CD8-positive, alpha-beta memory T cell (primary cell): Measurements from ENCODE around the gene SNCG. TPM values are rescaled to one million over a fixed set of nuclear protein-coding genes. Genes with fewer than 3 reads are reported as not detected.
A peak's percentile ranks its signal among the peaks of the same experiment; 100 is the strongest.
"Not testable (repeated sequence)": the region's sequence is repeated elsewhere in the genome, so short reads cannot be mapped to it uniquely, and the experiment has no call there.

Experiments used
- CTCF ChIA-PET: fragments of 350-600 bp; sonication (Branson Sonifier 250); formaldehyde crosslinking; loops from one replicate; lab custom pipeline; 2021; ENCODE audit warnings: antibody characterized with exemption; lab: Charles Lee
- POLR2A ChIA-PET: fragments of 350-600 bp; sonication (Branson Sonifier 250); formaldehyde crosslinking; loops from one replicate; lab custom pipeline; 2021; ENCODE audit warnings: antibody characterized with exemption; lab: Charles Lee
- DNase-seq, 5 donors: peaks; one replicate each; pipeline versions ENCODE4 v3.0.0 to v3.0.0-alpha.2; 2020 to 2022; ENCODE audit warnings: mixed read lengths in 1 of 5
- H3K27ac ChIP-seq: one replicate; pipeline ENCODE4 v1.7.0; 2013; ENCODE audit warnings: low read depth, mild to moderate bottlenecking, low read length, moderate library complexity
- H3K27me3 ChIP-seq: 2 replicates; pipeline ENCODE4 v1.7.0; 2013; ENCODE audit warnings: low read length, mild to moderate bottlenecking; ENCODE audit not compliant: insufficient read depth, poor library complexity, severe bottlenecking
- H3K36me3 ChIP-seq: 2 replicates; pipeline ENCODE4 v1.7.0; 2013; ENCODE audit warnings: mild to moderate bottlenecking, low read length, moderate library complexity; ENCODE audit not compliant: insufficient read depth
- H3K4me1 ChIP-seq: 2 replicates; pipeline ENCODE4 v1.7.0; 2013; ENCODE audit warnings: mild to moderate bottlenecking, low read length, moderate library complexity; ENCODE audit not compliant: insufficient read depth
- H3K4me3 ChIP-seq: 2 replicates; pipeline ENCODE4 v1.7.0; 2013; ENCODE audit warnings: mild to moderate bottlenecking, low read length
- H3K9me3 ChIP-seq: 2 replicates; pipeline ENCODE4 v1.7.0; 2013; ENCODE audit warnings: mild to moderate bottlenecking, low read length
- H3K27ac Mint-ChIP-seq, 8 donors: one replicate each; pipeline ENCODE4 v1.8.0; 2020 to 2021; ENCODE audit warnings: mixed read lengths in 8 of 8, mild to moderate bottlenecking in 6 of 8, inconsistent platforms in 3 of 8, moderate library complexity in 3 of 8
- H3K27me3 Mint-ChIP-seq, 2 donors: one replicate each; pipeline ENCODE4 v1.8.0; 2020 to 2021; ENCODE audit warnings: mixed read lengths in 2 of 2, mild to moderate bottlenecking in 1 of 2, moderate library complexity in 1 of 2
- H3K36me3 Mint-ChIP-seq, 3 donors: one replicate each; pipeline ENCODE4 v1.8.0; 2020 to 2021; ENCODE audit warnings: mixed read lengths in 3 of 3, inconsistent platforms in 1 of 3, mild to moderate bottlenecking in 1 of 3
- H3K4me1 Mint-ChIP-seq, 3 donors: one replicate each; pipeline ENCODE4 v1.8.0; 2020 to 2021; ENCODE audit warnings: mixed read lengths in 3 of 3, inconsistent platforms in 1 of 3, mild to moderate bottlenecking in 1 of 3
- H3K4me3 Mint-ChIP-seq, 7 donors: one replicate each; pipeline ENCODE4 v1.8.0; 2020 to 2021; ENCODE audit warnings: mixed read lengths in 7 of 7, mild to moderate bottlenecking in 6 of 7, moderate library complexity in 4 of 7, inconsistent platforms in 2 of 7
- H3K9me3 Mint-ChIP-seq, 5 donors: one replicate each; pipeline ENCODE4 v1.8.0; 2020 to 2022; ENCODE audit warnings: mixed read lengths in 5 of 5, mild to moderate bottlenecking in 3 of 5, moderate library complexity in 2 of 5, inconsistent platforms in 1 of 5
- polyA plus RNA-seq: library from polyadenylated mRNA; unstranded; fragments of 300-500 nt; fragmentation: Illumina TruSeq; gene quantifications from one replicate; pipeline ENCODE4 v1.2.3, GENCODE V29; 2021
- total RNA-seq, 2 experiments: library from RNA; stranded (reverse); gene quantifications; one replicate each; pipeline ENCODE4 v1.2.3, GENCODE V29; 2021

Gene SNCG
- total and polyA plus RNA-seq, 3 experiments from 2014 or later = not detected

GRCh38 chr10:86946213-86947155, 11.9 kb upstream of the SNCG start:
- DNase-seq = no peak
- H3K27me3 Mint-ChIP-seq = peaks cover 4 to 6% of the 10 kb centered on the region in 2 donors
- H3K27ac ChIP-seq = no peak overlapping the region
- no peak overlapping the region for H3K4me3 Mint-ChIP-seq
- peaks cover 0 to 4% (median 4%) of the 10 kb centered on the region in 3 donors for H3K36me3 Mint-ChIP-seq
- ChIA-PET POLR2A (no interaction called here), CTCF (interaction anchor here (0.9 to 1.2 kb wide), 3 partner anchors 8 to 23 kb away, joined by 3 to 6 read pairs (median 3); no protein-coding TSS in a partner anchor)
- peaks cover 8 to 13% (median 13%) of the 10 kb centered on the region in 3 donors for H3K4me1 Mint-ChIP-seq
- no peaks in the 10 kb centered on the region for H3K36me3 ChIP-seq
- H3K27ac Mint-ChIP-seq = peak overlapping the region in 1 of 8 donors; percentile 2
- H3K27me3 ChIP-seq = no peaks in the 10 kb centered on the region
- H3K4me3 ChIP-seq = no peak overlapping the region
- peaks cover 17% of the 10 kb centered on the region for H3K4me1 ChIP-seq
- peaks cover 0 to under 1% (median 0%) of the 10 kb centered on the region in 5 donors for H3K9me3 Mint-ChIP-seq
- no peaks in the 10 kb centered on the region for H3K9me3 ChIP-seq

GRCh38 chr10:86947806-86948205, 10.6 kb upstream of the SNCG start:
- peaks cover 8 to 12% (median 10%) of the 10 kb centered on the region in 5 donors for H3K9me3 Mint-ChIP-seq
- POLR2A ChIA-PET, H3K36me3 ChIP-seq, H3K9me3 ChIP-seq, H3K4me3 ChIP-seq, H3K27ac ChIP-seq, H3K27me3 ChIP-seq, H3K27ac Mint-ChIP-seq, DNase-seq, H3K27me3 Mint-ChIP-seq, H3K4me3 Mint-ChIP-seq: not testable (repeated sequence)
- CTCF ChIA-PET = interaction anchor here (1.2 kb wide), 1 partner anchor 19 kb away, joined by 3 read pairs; no protein-coding TSS in a partner anchor
- H3K4me1 Mint-ChIP-seq = peaks cover 8 to 13% (median 13%) of the 10 kb centered on the region in 3 donors
- H3K4me1 ChIP-seq = peaks cover 17% of the 10 kb centered on the region
- peaks cover 0 to 15% (median 4%) of the 10 kb centered on the region in 3 donors for H3K36me3 Mint-ChIP-seq

- peaks cover 4 to 6% of the 10 kb centered on the region in 2 donors for H3K27me3 Mint-ChIP-seq
- CTCF ChIA-PET = interaction anchor here (1.1 to 2.5 kb wide), 3 partner anchors 8 to 13 kb away, joined by 4 to 7 read pairs (median 4); no protein-coding TSS in a partner anchor
- POLR2A ChIA-PET = no interaction called here
- no peak for DNase-seq
- peaks cover 0 to 15% (median 4%) of the 10 kb centered on the region in 3 donors for H3K36me3 Mint-ChIP-seq
- H3K4me3 Mint-ChIP-seq = peak overlapping the region in 4 of 7 donors; percentile 1 to 75 (median 42)
- no peaks in the 10 kb centered on the region for H3K9me3 ChIP-seq
- peaks cover 17% of the 10 kb centered on the region for H3K4me1 ChIP-seq
- peak overlapping the region; percentile 25 to 90 (median 66) for H3K27ac Mint-ChIP-seq
- H3K4me3 ChIP-seq = peak overlapping the region; percentile 25
- H3K27ac ChIP-seq = no peak overlapping the region
- H3K27me3 ChIP-seq = no peaks in the 10 kb centered on the region
- peaks cover 8 to 13% (median 12%) of the 10 kb centered on the region in 3 donors for H3K4me1 Mint-ChIP-seq
- H3K9me3 Mint-ChIP-seq = peaks cover 9 to 14% (median 12%) of the 10 kb centered on the region in 5 donors
- H3K36me3 ChIP-seq = no peaks in the 10 kb centered on the region
Measured at GRCh38 chr10:86950349-86950748, 8.1 kb upstream of the SNCG start.

GRCh38 chr10:86951184-86951761, 7.1 kb upstream of the SNCG start:
- H3K36me3 Mint-ChIP-seq = peaks cover 0 to 15% (median 4%) of the 10 kb centered on the region in 3 donors
- CTCF ChIA-PET = interaction anchor here (1.1 to 2.5 kb wide), 4 partner anchors 9 to 16 kb away, joined by 4 to 7 read pairs (median 4); no protein-coding TSS in a partner anchor
- H3K4me3 ChIP-seq = no peak overlapping the region
- H3K4me3 Mint-ChIP-seq = no peak overlapping the region
- POLR2A ChIA-PET = no interaction called here
- peaks cover 8 to 13% (median 12%) of the 10 kb centered on the region in 3 donors for H3K4me1 Mint-ChIP-seq
- peaks cover 4 to 6% of the 10 kb centered on the region in 2 donors for H3K27me3 Mint-ChIP-seq
- DNase-seq = no peak
- H3K4me1 ChIP-seq = peaks cover 17% of the 10 kb centered on the region
- no peaks in the 10 kb centered on the region for H3K9me3 ChIP-seq
- peaks cover 9 to 14% (median 12%) of the 10 kb centered on the region in 5 donors for H3K9me3 Mint-ChIP-seq
- H3K36me3 ChIP-seq = no peaks in the 10 kb centered on the region
- H3K27me3 ChIP-seq = no peaks in the 10 kb centered on the region
- H3K27ac ChIP-seq = no peak overlapping the region
- H3K27ac Mint-ChIP-seq = peak overlapping the region in 2 of 8 donors; percentile 46 to 90

DNA sequence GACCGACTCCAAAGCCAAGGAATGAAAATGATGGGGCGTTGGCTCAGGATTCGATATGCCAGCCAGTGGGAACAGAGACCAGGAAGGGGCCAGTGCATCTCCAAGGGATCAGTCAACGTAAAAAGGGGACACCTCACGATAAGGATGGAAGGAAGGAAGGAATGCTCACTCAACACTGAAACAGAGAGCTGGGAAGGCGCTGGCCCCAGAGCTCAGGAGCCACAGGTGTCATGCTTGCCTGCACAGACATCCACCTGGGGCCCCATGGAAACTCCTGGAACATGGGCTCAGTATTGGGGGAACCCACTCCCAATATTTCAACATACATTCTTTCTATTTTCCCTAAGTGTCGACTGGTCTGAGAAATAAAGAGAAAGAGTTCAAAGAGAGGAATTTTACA, 6.3 kb upstream of the SNCG start:
- POLR2A ChIA-PET = no interaction called here
- peaks cover 9 to 14% (median 12%) of the 10 kb centered on the region in 5 donors for H3K9me3 Mint-ChIP-seq

GRCh38 chr10:86952697-86953096, 5.7 kb upstream of the SNCG start:
- H3K27me3 ChIP-seq, POLR2A ChIA-PET, H3K4me3 ChIP-seq, H3K36me3 ChIP-seq, H3K27ac ChIP-seq, H3K27me3 Mint-ChIP-seq, DNase-seq, H3K9me3 ChIP-seq, H3K4me3 Mint-ChIP-seq: not testable (repeated sequence)
- peaks cover 9 to 14% (median 12%) of the 10 kb centered on the region in 5 donors for H3K9me3 Mint-ChIP-seq
- H3K4me1 ChIP-seq = peaks cover 17% of the 10 kb centered on the region
- H3K4me1 Mint-ChIP-seq = peaks cover 8 to 13% (median 12%) of the 10 kb centered on the region in 3 donors
- peaks cover 0 to 15% (median 2%) of the 10 kb centered on the region in 3 donors for H3K36me3 Mint-ChIP-seq
- CTCF ChIA-PET = interaction anchor here (1.0 to 1.9 kb wide), 2 partner anchors 14 kb away, joined by 3 to 5 read pairs; no protein-coding TSS in a partner anchor
- H3K27ac Mint-ChIP-seq = peak overlapping the region in 1 of 8 donors; percentile 68

More for the DNA sequence above, 6.3 kb upstream of the SNCG start:
- Histone ChIP-seq H3K27ac (no peak overlapping the region), H3K36me3 (no peaks in the 10 kb centered on the region), H3K27me3 (no peaks in the 10 kb centered on the region), H3K4me1 (peaks cover 17% of the 10 kb centered on the region), H3K9me3 (no peaks in the 10 kb centered on the region), H3K4me3 (no peak overlapping the region)
- peaks cover 8 to 13% (median 12%) of the 10 kb centered on the region in 3 donors for H3K4me1 Mint-ChIP-seq
- H3K27me3 Mint-ChIP-seq = peaks cover 0 to 2% of the 10 kb centered on the region in 2 donors
- peaks cover 0 to 15% (median 2%) of the 10 kb centered on the region in 3 donors for H3K36me3 Mint-ChIP-seq
- peak overlapping the region in 2 of 8 donors; percentile 45 to 61 for H3K27ac Mint-ChIP-seq
- DNase-seq = no peak
- CTCF ChIA-PET = interaction anchor here (1.0 to 2.5 kb wide), 4 partner anchors 11 to 15 kb away, joined by 3 to 7 read pairs (median 4); no protein-coding TSS in a partner anchor
- no peak overlapping the region for H3K4me3 Mint-ChIP-seq

DNA sequence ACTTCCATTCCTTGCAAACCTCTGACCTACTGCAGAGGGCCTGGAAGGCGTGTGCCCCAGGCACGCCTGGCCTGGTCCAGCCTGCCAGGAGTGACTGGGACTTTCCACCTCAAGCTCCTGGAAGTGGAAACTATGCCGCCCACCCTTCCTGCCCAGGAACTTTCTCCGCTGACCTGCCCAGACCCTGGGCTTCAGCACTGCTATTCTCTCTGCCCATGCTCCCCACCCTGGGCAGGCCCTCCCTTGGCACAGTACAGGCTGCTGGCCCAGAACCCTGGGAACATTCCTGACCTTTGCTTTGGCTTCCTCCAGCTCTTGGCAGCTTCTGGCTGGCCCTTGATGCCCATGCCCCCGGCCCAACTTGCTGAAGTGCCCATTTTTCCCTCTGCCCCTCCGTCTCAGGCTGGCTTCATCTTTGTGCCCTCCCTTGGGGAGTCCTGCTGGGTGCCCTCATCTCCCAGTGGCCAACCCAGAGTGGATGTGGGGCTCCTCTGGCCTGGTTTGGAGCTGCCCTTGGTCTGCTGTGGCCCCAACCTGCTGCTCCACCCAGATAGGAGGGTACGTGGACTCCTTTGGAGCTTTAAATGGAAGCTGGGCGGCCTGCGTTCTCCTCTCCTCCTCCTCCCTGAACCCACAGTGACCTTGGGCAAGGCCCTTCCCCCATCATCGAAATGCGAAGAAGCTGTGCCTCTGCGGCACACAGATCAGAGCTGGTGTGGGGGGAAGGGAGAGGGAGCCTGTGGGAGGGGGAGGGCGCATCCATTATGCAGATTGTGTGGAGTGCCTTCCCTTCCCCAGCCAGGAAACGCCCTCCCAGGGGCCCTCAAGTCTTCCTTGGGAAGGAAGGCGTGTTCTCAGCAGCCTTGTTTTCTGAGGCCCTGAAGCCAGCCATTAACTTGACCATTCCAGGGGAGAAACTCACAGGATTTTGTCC, 4.4 kb upstream of the SNCG start:
- Histone ChIP-seq H3K27me3 (no peaks in the 10 kb centered on the region), H3K4me3 (no peak overlapping the region), H3K4me1 (peaks cover 15% of the 10 kb centered on the region), H3K27ac (no peak overlapping the region), H3K9me3 (no peaks in the 10 kb centered on the region), H3K36me3 (no peaks in the 10 kb centered on the region)
- Mint-ChIP-seq H3K36me3 (peaks cover 0 to 15% (median 2%) of the 10 kb centered on the region in 3 donors), H3K9me3 (peaks cover 9 to 14% (median 12%) of the 10 kb centered on the region in 5 donors), H3K27ac (no peak overlapping the region), H3K4me1 (peaks cover 8 to 13% (median 8%) of the 10 kb centered on the region in 3 donors), H3K4me3 (no peak overlapping the region), H3K27me3 (no peaks in the 10 kb centered on the region)
- ChIA-PET CTCF (interaction anchor here (1.9 kb wide), 1 partner anchor 13 kb away, joined by 8 read pairs; no protein-coding TSS in a partner anchor), POLR2A (no interaction called here)
- DNase-seq = peak in 1 of 5 donors; percentile 23
